ENCODE data around the gene TNPO3. TPM values are rescaled to one million over a fixed set of nuclear protein-coding genes. Genes with fewer than 3 reads are reported as not detected.

The TNPO3 gene
- total RNA-seq, 4 donors from 2014 or later: 34.6 to 48.5 (median 45.2) TPM

GRCh38 chr7:129098409-129099084 lies 43.6 kb upstream of the TNPO3 start:
- no peak for ATAC-seq
- H3K4me3 ChIP-seq: no peak overlapping the region
- H3K9me3 ChIP-seq: no peaks in the 10 kb centered on the region
- TF ChIP-seq, protein P1, sequence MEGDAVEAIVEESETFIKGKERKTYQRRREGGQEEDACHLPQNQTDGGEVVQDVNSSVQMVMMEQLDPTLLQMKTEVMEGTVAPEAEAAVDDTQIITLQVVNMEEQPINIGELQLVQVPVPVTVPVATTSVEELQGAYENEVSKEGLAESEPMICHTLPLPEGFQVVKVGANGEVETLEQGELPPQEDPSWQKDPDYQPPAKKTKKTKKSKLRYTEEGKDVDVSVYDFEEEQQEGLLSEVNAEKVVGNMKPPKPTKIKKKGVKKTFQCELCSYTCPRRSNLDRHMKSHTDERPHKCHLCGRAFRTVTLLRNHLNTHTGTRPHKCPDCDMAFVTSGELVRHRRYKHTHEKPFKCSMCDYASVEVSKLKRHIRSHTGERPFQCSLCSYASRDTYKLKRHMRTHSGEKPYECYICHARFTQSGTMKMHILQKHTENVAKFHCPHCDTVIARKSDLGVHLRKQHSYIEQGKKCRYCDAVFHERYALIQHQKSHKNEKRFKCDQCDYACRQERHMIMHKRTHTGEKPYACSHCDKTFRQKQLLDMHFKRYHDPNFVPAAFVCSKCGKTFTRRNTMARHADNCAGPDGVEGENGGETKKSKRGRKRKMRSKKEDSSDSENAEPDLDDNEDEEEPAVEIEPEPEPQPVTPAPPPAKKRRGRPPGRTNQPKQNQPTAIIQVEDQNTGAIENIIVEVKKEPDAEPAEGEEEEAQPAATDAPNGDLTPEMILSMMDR (IDR thresholded peaks at IDR 0.05): no peak
- no peak for TF ChIP-seq POLR2AphosphoS5 (IDR thresholded peaks at IDR 0.05)
- no peak for TF ChIP-seq EP300 (IDR thresholded peaks at IDR 0.05)
- TF ChIP-seq POLR2A (IDR thresholded peaks at IDR 0.05): no peak
- WGBS, 2 donors (ENCODE audit: low coverage in 1 of 2): 57 to 75% methylated on average over 5 to 7 of the region's 8 CpGs
- H3K27ac ChIP-seq: no peak overlapping the region
- no peaks in the 10 kb centered on the region for H3K27me3 ChIP-seq
- no peaks in the 10 kb centered on the region for H3K4me1 ChIP-seq
- H3K36me3 ChIP-seq: no peaks in the 10 kb centered on the region

GRCh38 chr7:129095258-129095657 lies 40.3 kb upstream of the TNPO3 start:
- WGBS, 2 donors (ENCODE audit: low coverage in 1 of 2): 54 to 58% methylated on average over 2 to 6 of the region's 6 CpGs
- H3K4me3 ChIP-seq: no peak overlapping the region
- no peaks in the 10 kb centered on the region for H3K36me3 ChIP-seq
- no peak for TF ChIP-seq POLR2A (IDR thresholded peaks at IDR 0.05)
- TF ChIP-seq, protein P1 (IDR thresholded peaks at IDR 0.05): no peak
- no peak for TF ChIP-seq EP300 (IDR thresholded peaks at IDR 0.05)
- TF ChIP-seq POLR2AphosphoS5 (IDR thresholded peaks at IDR 0.05): no peak
- no peaks in the 10 kb centered on the region for H3K27me3 ChIP-seq
- no peak for ATAC-seq
- H3K27ac ChIP-seq: no peak overlapping the region
- no peaks in the 10 kb centered on the region for H3K9me3 ChIP-seq
- H3K4me1 ChIP-seq: peaks cover 0 to 5% (median 0%) of the 10 kb centered on the region in 3 donors

DNA sequence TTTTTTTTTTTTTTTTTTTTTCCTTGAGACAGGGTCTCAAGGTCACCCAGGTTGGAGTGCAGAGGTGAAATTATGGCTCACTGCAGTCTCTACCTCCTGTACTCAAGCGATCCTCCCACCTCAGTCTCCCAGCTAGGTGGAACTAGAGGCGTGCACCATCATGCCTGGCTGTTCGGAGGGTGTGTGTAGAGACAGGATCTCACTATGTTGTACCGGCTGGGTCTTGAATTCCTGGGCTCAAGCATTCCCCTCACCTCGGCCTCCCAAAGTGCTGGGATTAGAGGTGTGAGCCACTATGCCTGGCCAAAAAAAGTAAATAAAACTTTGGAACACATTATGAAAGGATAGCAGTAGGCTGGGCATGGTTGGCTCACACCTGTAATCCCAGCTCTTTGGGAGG lies 39.6 kb upstream of the TNPO3 start:
- no peak overlapping the region for H3K4me3 ChIP-seq
- peaks cover 0 to 5% (median 0%) of the 10 kb centered on the region in 3 donors for H3K4me1 ChIP-seq
- H3K27ac ChIP-seq: no peak overlapping the region
- TF ChIP-seq, protein P1 (IDR thresholded peaks at IDR 0.05): no peak
- TF ChIP-seq POLR2A (IDR thresholded peaks at IDR 0.05) (no peak), EP300 (IDR thresholded peaks at IDR 0.05) (no peak), POLR2AphosphoS5 (IDR thresholded peaks at IDR 0.05) (no peak)
- H3K27me3 ChIP-seq: no peaks in the 10 kb centered on the region
- no peak for ATAC-seq
- no CpG with 5 or more reads among the region's 5 CpGs for WGBS, 2 donors (ENCODE audit: low coverage in 1 of 2)
- H3K9me3 ChIP-seq: no peaks in the 10 kb centered on the region
- H3K36me3 ChIP-seq: no peaks in the 10 kb centered on the region

- H3K36me3 ChIP-seq: no peaks in the 10 kb centered on the region
- H3K4me1 ChIP-seq: peaks cover 0 to 5% (median 0%) of the 10 kb centered on the region in 3 donors
- H3K4me3 ChIP-seq: no peak overlapping the region
- ATAC-seq: no peak
- 33 to 38% methylated on average over 1 of the region's 1 CpG for WGBS, 2 donors (ENCODE audit: low coverage in 1 of 2)
- H3K9me3 ChIP-seq: no peaks in the 10 kb centered on the region
- no peaks in the 10 kb centered on the region for H3K27me3 ChIP-seq
- H3K27ac ChIP-seq: no peak overlapping the region
- TF ChIP-seq EP300 (IDR thresholded peaks at IDR 0.05): no peak
- TF ChIP-seq, protein P1 (IDR thresholded peaks at IDR 0.05): no peak
- no peak for TF ChIP-seq POLR2A (IDR thresholded peaks at IDR 0.05)
- no peak for TF ChIP-seq POLR2AphosphoS5 (IDR thresholded peaks at IDR 0.05)
These were observed 39.1 kb upstream of the TNPO3 start for GRCh38 chr7:129093867-129094456.

All from gastroesophageal sphincter (tissue), 4 donors.